ENCODE data around the gene RC3H2. TPM values are rescaled to one million over a fixed set of nuclear protein-coding genes. Genes with fewer than 3 reads are reported as not detected.

RC3H2 gene
- total and polyA plus RNA-seq, 2 of the 13 experiments (the other 11 are each of a cell fraction or from before 2014, with no cell fraction given) = 21.0 to 36.4 TPM

- H3K79me2 ChIP-seq (ENCODE audit: insufficient read depth, low read length) = peaks cover 14% of the 10 kb centered on the region
- FAIRE-seq = no peak
- intact Hi-C loops (cut with micrococcal nuclease; ENCODE audit: unreplicated experiment) = no loop called here
- CTCF ChIA-PET (ENCODE audit: low intra/inter-chr PET ratio, low total read pairs) = no interaction called here
- no peaks in the 10 kb centered on the region for H3K9me3 ChIP-seq (ENCODE audit: low read length)
- H3K36me3 ChIP-seq (replicated peaks in 1 of 2; ENCODE audit: control insufficient read depth in 1 of 2, insufficient read depth in 2 of 2, low read length in 2 of 2) = peaks cover 13 to 47% of the 10 kb centered on the region in 2 experiments
- no TSS peak for BruUV-seq (replicated peaks)
- H3K27me3 ChIP-seq (ENCODE audit: control insufficient read depth in 1 of 2, insufficient read depth in 2 of 2, low read length in 2 of 2) = no peaks in the 10 kb centered on the region
- no peak overlapping the region for H2AFZ ChIP-seq (ENCODE audit: low read length)
- TF ChIP-seq THAP8 (CRISPR knock-in tag; IDR thresholded peaks at IDR 0.05; ENCODE audit: borderline replicate concordance) (no peak), KLF6 (CRISPR knock-in tag; IDR thresholded peaks at IDR 0.05) (no peak), AHR (CRISPR knock-in tag; IDR thresholded peaks at IDR 0.05) (no peak), ZNF253 (CRISPR knock-in tag; IDR thresholded peaks at IDR 0.05; ENCODE audit: borderline replicate concordance) (no peak), CBX5 (CRISPR knock-in tag; IDR thresholded peaks at IDR 0.05; ENCODE audit: borderline replicate concordance) (no peak), POGK (CRISPR knock-in tag; conservative IDR thresholded peaks at IDR 0.05) (no peak), FOXO4 (CRISPR knock-in tag; conservative IDR thresholded peaks at IDR 0.05) (no peak), SP4 (CRISPR knock-in tag; IDR thresholded peaks at IDR 0.05) (no peak), THYN1 (CRISPR knock-in tag; IDR thresholded peaks at IDR 0.05; ENCODE audit: borderline replicate concordance, low read depth) (no peak), MIXL1 (CRISPR knock-in tag; IDR thresholded peaks at IDR 0.05) (no peak), GABPB1 (CRISPR knock-in tag; IDR thresholded peaks at IDR 0.05) (no peak), GLMP (CRISPR knock-in tag; IDR thresholded peaks at IDR 0.05; ENCODE audit: borderline replicate concordance) (no peak), REPIN1 (CRISPR knock-in tag; IDR thresholded peaks at IDR 0.05; ENCODE audit: borderline replicate concordance, low read depth) (no peak)
- in situ Hi-C loops (cut with HindIII; ENCODE audit: extremely low pct_ligation_motif_present, low pct_unique_long_range_greater_than_20kb) = loop anchor here (25.0 kb wide), 1 partner anchor 459 kb away; the partner anchor contains the start of gene PTGS1
- ATAC-seq = no peak
- H3K4me1 ChIP-seq (ENCODE audit: insufficient read depth, low read length) = peaks cover 9% of the 10 kb centered on the region
- H3K4me3 ChIP-seq (replicated peaks in 1 of 3; ENCODE audit: insufficient read depth in 1 of 3, low read depth in 2 of 3, low read length in 3 of 3) = no peak overlapping the region
- no peak overlapping the region for H3K9ac ChIP-seq (ENCODE audit: insufficient read depth, low read depth, low read length)
- H3K27ac ChIP-seq (ENCODE audit: extremely low read length, insufficient read depth, low read length) = no peak overlapping the region
- POLR2A ChIA-PET = no interaction called here
- peaks cover under 1% of the 10 kb centered on the region; the same call in 1 of the 2 replicates for H4K20me1 ChIP-seq (ENCODE audit: insufficient read depth, low read length)
- 98% methylated on average over 7 of the region's 7 CpGs for WGBS (ENCODE audit: low lambda C conversion rate)
- no peak overlapping the region for H3K4me2 ChIP-seq (ENCODE audit: low read depth, low read length)
- DNase-seq (ENCODE audit: low spot score) = no peak
Observed at GRCh38 chr9:122821278-122821943, 83.7 kb downstream of the RC3H2 start.
